GM10248 (cell line): ENCODE results near the gene VIPR1.

Experiments
- CTCF ChIA-PET: fragments of 300-600 bp; sonication (Branson Sonifier 250); formaldehyde crosslinking; extraction: SDS; loops from one replicate; lab custom pipeline; 2021; ENCODE audit warnings: antibody characterized with exemption; lab: Yijun Ruan, JAX
- POLR2A ChIA-PET: fragments of 350-650 bp; sonication (Branson Sonifier 250); formaldehyde crosslinking; extraction: SDS; loops from one replicate; lab custom pipeline; 2020; ENCODE audit warnings: antibody characterized with exemption; lab: Yijun Ruan, JAX
- DNase-seq: peaks from one replicate; pipeline ENCODE4 v3.0.0; 2012; ENCODE audit errors: extremely low spot score
- TF ChIP-seq, protein P1 (sequence below): IDR thresholded peaks from 2 replicates; pipeline ENCODE4 v1.5.1; 2012; ENCODE audit warnings: mild to moderate bottlenecking, low read depth; ENCODE audit errors: extremely low read depth, missing control alignments, control extremely low read depth

Gene VIPR1

DNA sequence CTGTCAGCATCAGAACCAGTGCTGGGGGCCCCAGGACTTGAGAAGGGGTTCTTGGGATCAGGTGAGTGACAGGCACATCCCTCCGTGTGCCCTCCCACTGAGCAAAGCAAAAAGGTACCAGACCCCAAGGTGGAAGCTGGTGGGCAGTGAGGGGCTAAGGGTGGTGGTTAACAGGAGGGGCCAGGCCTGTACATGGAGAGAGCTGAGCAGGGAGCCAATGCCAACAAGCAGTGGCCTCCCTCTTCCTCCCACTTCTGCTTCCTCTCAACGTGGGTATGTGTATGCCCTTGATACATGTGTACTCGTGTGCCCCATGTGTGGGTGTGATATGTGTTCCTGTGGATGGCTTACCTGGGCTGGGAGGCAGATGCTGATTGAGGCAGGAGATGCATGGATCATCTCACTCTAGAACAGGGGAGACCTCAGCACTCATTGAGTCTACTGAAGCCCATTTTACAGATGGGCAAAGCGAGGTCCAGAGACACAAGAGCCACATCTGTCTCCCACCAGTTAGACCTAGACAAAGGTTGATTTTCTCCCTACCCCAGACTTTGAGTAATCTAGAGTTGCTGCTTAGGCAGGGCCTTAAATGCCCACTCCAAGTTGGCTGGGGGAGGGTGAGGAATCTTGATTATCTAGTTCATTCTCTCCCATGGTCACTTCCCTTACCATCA is 945 bp downstream of the VIPR1 start:
- CTCF ChIA-PET = interaction anchor here (2.3 kb wide), 1 partner anchor 37 kb away, joined by 7 read pairs; no protein-coding TSS in a partner anchor

DNA sequence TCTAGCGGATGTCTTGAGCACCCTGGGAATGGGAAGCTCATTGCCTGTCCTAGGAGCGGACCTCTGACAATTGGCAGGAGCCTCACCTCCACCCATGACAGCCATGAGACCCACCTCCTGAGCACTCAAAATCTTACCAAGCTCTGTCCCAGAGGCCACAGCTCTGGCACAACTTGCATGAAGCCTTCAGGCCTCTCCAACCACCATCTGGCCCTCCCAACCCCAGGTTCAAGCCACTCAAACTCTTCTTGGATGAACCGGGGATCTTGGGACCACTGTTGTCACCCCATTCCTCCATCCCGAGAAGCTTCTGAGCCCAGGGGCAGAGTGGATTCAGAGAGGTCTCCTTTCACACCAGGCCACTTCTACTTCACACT is 1.5 kb downstream of the VIPR1 start:
- ChIA-PET CTCF (no interaction called here), POLR2A (no interaction called here)
- TF ChIP-seq, protein P1, sequence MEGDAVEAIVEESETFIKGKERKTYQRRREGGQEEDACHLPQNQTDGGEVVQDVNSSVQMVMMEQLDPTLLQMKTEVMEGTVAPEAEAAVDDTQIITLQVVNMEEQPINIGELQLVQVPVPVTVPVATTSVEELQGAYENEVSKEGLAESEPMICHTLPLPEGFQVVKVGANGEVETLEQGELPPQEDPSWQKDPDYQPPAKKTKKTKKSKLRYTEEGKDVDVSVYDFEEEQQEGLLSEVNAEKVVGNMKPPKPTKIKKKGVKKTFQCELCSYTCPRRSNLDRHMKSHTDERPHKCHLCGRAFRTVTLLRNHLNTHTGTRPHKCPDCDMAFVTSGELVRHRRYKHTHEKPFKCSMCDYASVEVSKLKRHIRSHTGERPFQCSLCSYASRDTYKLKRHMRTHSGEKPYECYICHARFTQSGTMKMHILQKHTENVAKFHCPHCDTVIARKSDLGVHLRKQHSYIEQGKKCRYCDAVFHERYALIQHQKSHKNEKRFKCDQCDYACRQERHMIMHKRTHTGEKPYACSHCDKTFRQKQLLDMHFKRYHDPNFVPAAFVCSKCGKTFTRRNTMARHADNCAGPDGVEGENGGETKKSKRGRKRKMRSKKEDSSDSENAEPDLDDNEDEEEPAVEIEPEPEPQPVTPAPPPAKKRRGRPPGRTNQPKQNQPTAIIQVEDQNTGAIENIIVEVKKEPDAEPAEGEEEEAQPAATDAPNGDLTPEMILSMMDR = no peak
- no peak for DNase-seq

More for the DNA sequence above, 945 bp downstream of the VIPR1 start:
- TF ChIP-seq, protein P1 = no peak
- DNase-seq = no peak
- POLR2A ChIA-PET = no interaction called here

DNA sequence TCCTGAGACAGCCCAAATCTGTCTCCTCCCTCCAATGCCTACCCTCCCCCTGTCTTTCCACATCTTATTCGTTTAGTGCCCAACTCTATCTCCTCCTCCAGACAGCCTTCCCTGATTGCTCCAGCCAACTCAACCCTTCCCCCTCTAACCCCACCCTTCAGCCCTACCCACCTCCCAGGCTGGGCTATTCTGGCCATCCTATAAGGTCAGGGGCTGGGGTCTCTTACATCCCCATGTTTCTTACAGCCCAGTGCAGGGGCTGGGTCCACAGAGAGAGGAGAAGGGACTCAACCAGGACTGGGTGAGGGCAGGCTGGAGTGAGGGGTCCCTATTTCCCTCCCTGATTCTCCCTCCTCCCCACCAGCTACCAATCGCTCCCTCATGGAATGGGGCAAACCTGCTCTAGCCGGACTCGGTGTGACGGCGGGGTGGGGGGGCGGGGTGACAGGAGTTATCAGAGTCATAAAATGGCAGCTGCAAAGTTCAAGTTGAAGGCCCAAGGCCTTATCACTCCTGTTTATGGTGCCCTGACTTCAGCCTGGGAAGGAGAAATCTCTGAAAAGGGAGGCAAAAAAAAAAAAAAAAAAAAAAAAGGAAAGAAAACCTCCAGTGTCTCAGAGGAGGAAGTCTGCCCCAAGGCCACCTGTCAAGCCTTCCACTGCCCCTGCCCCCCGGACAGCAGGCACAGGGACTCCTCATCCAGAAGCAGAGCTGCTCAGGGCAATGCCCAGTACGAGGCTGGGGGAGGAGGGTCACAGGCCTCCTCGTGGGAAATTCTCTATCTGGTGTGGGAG is 2.1 kb downstream of the VIPR1 start:
- TF ChIP-seq, protein P1 = no peak
- POLR2A ChIA-PET = no interaction called here
- no peak for DNase-seq

DNA sequence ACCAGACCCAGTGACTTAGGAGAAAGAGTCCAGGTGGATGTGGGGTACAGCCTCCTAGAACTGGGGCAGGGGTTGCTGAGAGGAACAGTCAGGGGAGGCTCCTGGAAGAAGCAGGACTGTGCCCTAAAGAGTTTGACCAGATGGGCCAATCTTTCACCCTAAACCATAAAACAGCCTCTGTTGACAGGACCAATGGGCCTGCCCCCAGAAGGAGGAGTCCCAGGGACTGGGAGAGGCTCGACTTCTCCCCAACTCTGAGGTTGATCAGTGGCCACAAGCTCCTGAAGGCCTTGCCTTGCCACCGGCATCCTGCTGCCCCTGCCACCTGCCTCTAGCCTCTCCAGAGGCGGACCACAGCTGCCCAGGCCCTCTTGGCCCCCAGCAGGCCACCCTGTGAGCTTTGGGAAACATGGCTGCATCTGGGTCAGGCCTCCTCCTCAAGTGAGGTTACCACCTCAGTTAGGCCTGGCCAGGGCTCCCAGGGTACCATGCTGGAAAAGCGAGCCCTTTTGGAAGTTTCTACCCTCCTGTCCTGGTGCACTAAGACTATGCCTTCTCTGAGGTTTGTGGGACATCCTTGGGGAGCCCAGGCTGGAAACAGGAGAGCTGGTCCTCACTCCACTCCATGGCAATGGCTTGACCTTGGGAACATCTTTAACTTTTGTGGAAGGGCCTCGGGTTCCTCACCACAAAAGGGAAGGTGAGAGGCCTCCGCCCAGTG is 2.8 kb downstream of the VIPR1 start:
- DNase-seq = no peak
- CTCF ChIA-PET = no interaction called here
- TF ChIP-seq, protein P1 = no peak
- POLR2A ChIA-PET = no interaction called here

More for the DNA sequence above, 2.1 kb downstream of the VIPR1 start:
- CTCF ChIA-PET = no interaction called here

DNA sequence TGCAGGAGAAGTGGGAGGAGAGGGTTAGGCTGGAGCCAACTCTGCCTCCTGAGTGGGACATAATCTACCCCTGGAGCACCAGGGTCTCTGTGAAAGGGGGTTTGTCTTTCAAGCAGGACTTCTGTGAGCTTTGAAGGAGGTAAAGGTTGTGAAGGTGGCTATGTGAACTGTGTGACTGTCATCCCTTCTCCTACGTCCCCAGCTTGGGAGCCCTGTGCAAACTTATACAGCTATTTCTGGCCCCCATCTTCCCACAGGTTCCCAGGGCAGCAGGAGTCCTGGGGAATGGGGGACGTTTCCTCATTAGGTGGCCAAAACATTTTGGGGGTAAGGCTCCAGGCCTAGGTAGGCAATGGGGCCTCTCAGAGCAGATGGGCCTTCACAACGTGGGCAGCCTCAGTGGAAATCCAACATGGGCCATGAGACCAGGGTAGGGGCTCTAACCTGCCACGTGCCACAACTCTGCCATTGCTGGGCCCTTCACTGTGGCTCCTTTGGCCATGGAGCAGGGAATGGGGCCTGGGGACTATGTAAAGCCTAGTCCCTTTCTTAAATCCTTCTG is 3.5 kb downstream of the VIPR1 start:
- ChIA-PET POLR2A (no interaction called here), CTCF (no interaction called here)
- TF ChIP-seq, protein P1 = no peak
- no peak for DNase-seq

DNA sequence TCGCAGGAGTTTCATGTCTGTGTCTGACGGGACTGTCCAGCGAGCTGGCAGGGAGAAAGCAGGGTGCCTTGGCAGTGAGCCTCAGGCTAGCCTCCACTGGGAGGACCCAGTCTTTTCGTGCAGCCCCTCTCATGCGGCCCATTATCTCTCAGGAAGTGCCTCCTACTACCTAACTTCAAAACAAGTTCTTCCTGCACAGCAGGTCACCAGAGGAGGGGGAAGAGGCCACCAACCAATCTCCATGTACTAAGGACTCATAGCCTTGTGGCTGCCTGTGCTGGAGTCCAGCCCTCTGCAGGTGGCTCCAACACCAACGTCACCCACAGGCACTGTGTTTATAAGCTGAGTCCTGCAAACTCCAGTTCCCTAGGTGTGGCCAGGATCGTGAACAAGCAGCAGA is 4.8 kb downstream of the VIPR1 start:
- POLR2A ChIA-PET = no interaction called here

More for the DNA sequence above, 4.8 kb downstream of the VIPR1 start:
- no peak for DNase-seq
- TF ChIP-seq, protein P1 = no peak
- CTCF ChIA-PET = no interaction called here
